CD4-positive, alpha-beta memory T cell (primary cell): ENCODE data around the gene WDR91. TPM values are rescaled to one million over a fixed set of nuclear protein-coding genes. Genes with fewer than 3 reads are reported as not detected.
A peak's percentile ranks its signal among the peaks of the same experiment; 100 is the strongest.

Experiments used
- CTCF ChIA-PET: fragments of 350-600 bp; sonication (Branson Sonifier 250); formaldehyde crosslinking; loops from one replicate; lab custom pipeline; 2021; ENCODE audit warnings: inconsistent platforms; ENCODE audit not compliant: partially characterized antibody; lab: Charles Lee
- POLR2A ChIA-PET: fragments of 350-600 bp; sonication (Branson Sonifier 250); formaldehyde crosslinking; loops from one replicate; lab custom pipeline; 2021; ENCODE audit not compliant: partially characterized antibody; lab: Charles Lee
- DNase-seq, 5 donors: peaks; one replicate each; pipeline versions ENCODE4 v3.0.0 to v3.0.0-alpha.2; 2020 to 2022; ENCODE audit warnings: mixed read lengths in 1 of 5
- H3K27ac ChIP-seq: one replicate; pipeline ENCODE4 v1.7.0; 2013; ENCODE audit warnings: low read depth, low read length
- H3K27me3 ChIP-seq: 2 replicates; pipeline ENCODE4 v1.7.0; 2013; ENCODE audit warnings: mild to moderate bottlenecking, low read length, moderate library complexity; ENCODE audit not compliant: insufficient read depth
- H3K36me3 ChIP-seq: 2 replicates; pipeline ENCODE4 v1.7.0; 2013; ENCODE audit warnings: mild to moderate bottlenecking, low read length, moderate library complexity; ENCODE audit not compliant: insufficient read depth
- H3K4me1 ChIP-seq: 2 replicates; pipeline ENCODE4 v1.7.0; 2013; ENCODE audit warnings: mild to moderate bottlenecking, low read length, moderate library complexity; ENCODE audit not compliant: insufficient read depth
- H3K4me3 ChIP-seq, 2 donors: one replicate each; pipeline ENCODE4 v1.7.0; 2013; ENCODE audit warnings: low read length in 2 of 2, mild to moderate bottlenecking in 1 of 2
- H3K9me3 ChIP-seq, 2 donors: one replicate each; pipeline ENCODE4 v1.7.0; 2013; ENCODE audit warnings: low read length in 2 of 2, control low read depth in 1 of 2; ENCODE audit not compliant: control insufficient read depth in 1 of 2
- H3K27ac Mint-ChIP-seq, 7 donors: one replicate each; pipeline ENCODE4 v1.8.0; 2020 to 2021; ENCODE audit warnings: mixed read lengths in 7 of 7, mild to moderate bottlenecking in 6 of 7, inconsistent platforms in 3 of 7, moderate library complexity in 3 of 7
- H3K27me3 Mint-ChIP-seq, 2 donors: one replicate each; pipeline ENCODE4 v1.8.0; 2020 to 2021; ENCODE audit warnings: mixed read lengths in 2 of 2
- H3K36me3 Mint-ChIP-seq, 2 donors: one replicate each; pipeline ENCODE4 v1.8.0; 2020 to 2021; ENCODE audit warnings: mixed read lengths in 2 of 2, inconsistent platforms in 1 of 2, mild to moderate bottlenecking in 1 of 2
- H3K4me1 Mint-ChIP-seq, 4 donors: one replicate each; pipeline ENCODE4 v1.8.0; 2020 to 2021; ENCODE audit warnings: mixed read lengths in 4 of 4, mild to moderate bottlenecking in 1 of 4
- H3K4me3 Mint-ChIP-seq, 8 donors: one replicate each; pipeline ENCODE4 v1.8.0; 2020 to 2021; ENCODE audit warnings: mixed read lengths in 8 of 8, mild to moderate bottlenecking in 7 of 8, moderate library complexity in 6 of 8, inconsistent platforms in 3 of 8
- H3K9me3 Mint-ChIP-seq, 8 donors: one replicate each; pipeline ENCODE4 v1.8.0; 2020 to 2021; ENCODE audit warnings: mixed read lengths in 8 of 8, mild to moderate bottlenecking in 5 of 8, inconsistent platforms in 3 of 8, moderate library complexity in 1 of 8
- intact Hi-C: fragments of 100-400 bp; cut with micrococcal nuclease; formaldehyde crosslinking; loops from one replicate; pipeline ENCODE4 v1.15.1; 2023
- polyA plus RNA-seq, 2 donors: library from polyadenylated mRNA; unstranded; fragments of 300-500 nt; fragmentation: Illumina TruSeq; gene quantifications; one replicate each; pipeline ENCODE4 v1.2.3, GENCODE V29; 2021
- total RNA-seq, 2 experiments: library from RNA; stranded (reverse); gene quantifications; one replicate each; pipeline ENCODE4 v1.2.3, GENCODE V29; 2021

Gene WDR91
- total and polyA plus RNA-seq, 4 experiments from 2014 or later: 2.3 to 29.4 (median 19.0) TPM

DNA sequence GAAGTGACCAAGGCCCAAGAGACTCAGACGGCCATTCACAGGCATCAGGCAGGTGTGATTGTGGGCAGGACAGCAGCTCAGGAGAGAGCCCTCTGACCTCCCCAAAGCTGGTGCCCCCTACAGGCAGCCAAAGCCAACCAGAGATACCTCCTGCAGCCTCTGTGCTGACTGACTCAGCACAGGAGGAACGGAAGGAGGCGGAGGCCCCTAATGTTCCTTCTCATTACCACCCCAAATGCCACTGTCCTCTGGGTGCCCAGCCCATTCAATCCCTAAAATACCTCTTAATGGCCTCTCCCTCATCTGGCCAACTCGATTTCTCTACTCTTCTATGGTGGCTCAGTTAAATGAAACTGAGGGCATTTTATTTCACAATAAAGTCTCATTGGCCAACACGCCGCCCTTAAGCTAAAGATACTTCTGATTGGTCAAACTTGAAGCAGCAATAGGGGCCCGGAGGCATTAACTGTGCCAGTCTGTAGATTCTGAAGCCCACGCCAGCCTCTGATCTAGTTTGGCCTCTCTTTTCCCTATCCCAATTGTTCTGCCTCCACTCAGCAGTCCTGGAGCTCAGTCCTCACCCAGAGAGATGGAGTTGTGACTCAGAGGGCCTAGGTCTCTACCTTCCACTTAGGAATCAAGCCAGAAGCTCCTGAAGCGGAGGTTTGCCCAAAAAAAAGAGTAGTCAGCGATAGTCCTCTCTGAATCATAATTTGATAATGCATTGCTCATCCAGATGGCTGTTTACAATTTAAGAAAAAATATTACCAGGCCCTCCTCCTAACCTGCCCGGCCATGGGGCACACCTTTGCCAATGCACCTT, 42.0 kb downstream of the WDR91 start:
- H3K9me3 ChIP-seq: no peaks in the 10 kb centered on the region
- H3K9me3 Mint-ChIP-seq: peaks cover 0 to 3% (median 0%) of the 10 kb centered on the region in 8 donors
- no peaks in the 10 kb centered on the region for H3K27me3 Mint-ChIP-seq
- POLR2A ChIA-PET: interaction anchor here (0.8 to 9.4 kb wide), 12 partner anchors 9 to 537 kb away, joined by 3 to 215 read pairs (median 7); partner anchors contain the start of genes AGBL3, BPGM, TMEM140 and WDR91
- no peaks in the 10 kb centered on the region for H3K27me3 ChIP-seq
- peak overlapping the region; percentile 19 to 79 for H3K4me3 ChIP-seq
- H3K27ac Mint-ChIP-seq: peak overlapping the region; percentile 92 to 97 (median 96)
- peak; percentile 46 to 66 (median 55) for DNase-seq
- peak overlapping the region; percentile 93 for H3K27ac ChIP-seq
- peaks cover 35 to 61% (median 48%) of the 10 kb centered on the region in 4 donors for H3K4me1 Mint-ChIP-seq
- CTCF ChIA-PET: interaction anchor here (0.6 to 12.3 kb wide), 18 partner anchors 8 to 736 kb away, joined by 3 to 162 read pairs (median 4); partner anchors contain the start of genes AGBL3 and TMEM140
- peaks cover 43% of the 10 kb centered on the region for H3K4me1 ChIP-seq
- H3K36me3 Mint-ChIP-seq: peaks cover 31 to 50% of the 10 kb centered on the region in 2 donors
- peak overlapping the region; percentile 86 to 95 (median 90) for H3K4me3 Mint-ChIP-seq
- intact Hi-C loops: loop anchor here (1.0 kb wide), 1 partner anchor 21 kb away; the partner anchor contains the start of gene TMEM140
- H3K36me3 ChIP-seq: peaks cover 22% of the 10 kb centered on the region

DNA sequence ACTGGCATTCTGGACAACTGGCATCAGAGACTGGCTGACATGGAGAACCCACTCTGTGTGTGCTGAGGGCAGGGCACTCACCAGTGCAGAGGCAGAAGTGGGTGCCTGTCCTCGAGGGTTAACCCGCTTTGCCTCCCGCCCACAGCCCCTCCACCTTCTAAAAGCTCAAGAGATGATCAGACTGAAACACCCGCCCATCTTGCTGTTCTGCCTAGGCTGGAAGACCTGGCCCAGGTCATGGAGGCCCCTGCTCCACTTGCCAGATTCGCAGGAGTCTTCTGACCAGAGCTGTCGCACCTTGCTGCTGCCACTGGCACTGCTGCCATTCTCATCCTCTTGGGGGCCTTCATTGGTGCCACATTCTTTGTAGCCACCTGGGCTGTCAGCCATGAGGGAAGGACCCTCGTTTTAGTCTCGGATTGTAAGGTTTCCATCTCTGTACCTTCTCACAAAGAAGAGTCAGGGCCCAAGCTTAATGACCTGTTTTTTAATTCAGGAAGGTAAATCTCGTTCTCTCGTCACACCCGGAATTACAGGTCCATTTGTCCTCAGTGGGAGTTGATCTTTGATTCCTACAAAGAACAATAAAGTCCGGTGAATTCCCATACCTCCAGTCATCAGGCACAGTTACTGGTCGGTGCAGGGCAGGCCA, 42.7 kb downstream of the WDR91 start:
- peak overlapping the region; percentile 93 for H3K27ac ChIP-seq
- peaks cover 35 to 63% (median 52%) of the 10 kb centered on the region in 4 donors for H3K4me1 Mint-ChIP-seq
- no peaks in the 10 kb centered on the region for H3K27me3 ChIP-seq
- peaks cover 38 to 58% of the 10 kb centered on the region in 2 donors for H3K36me3 Mint-ChIP-seq
- H3K9me3 ChIP-seq: no peaks in the 10 kb centered on the region
- ChIA-PET CTCF (interaction anchor here (0.8 to 12.3 kb wide), 16 partner anchors 8 to 736 kb away, joined by 3 to 162 read pairs (median 4); partner anchors contain the start of genes AGBL3 and TMEM140), POLR2A (interaction anchor here (1.5 to 9.4 kb wide), 6 partner anchors 8 to 522 kb away, joined by 4 to 215 read pairs (median 50); partner anchors contain the start of genes AGBL3, BPGM, TMEM140 and WDR91)
- peak overlapping the region; percentile 92 to 97 (median 96) for H3K27ac Mint-ChIP-seq
- DNase-seq: no peak
- intact Hi-C loops: loop anchor here (1.0 kb wide), 1 partner anchor 20 kb away; the partner anchor contains the start of gene TMEM140
- H3K27me3 Mint-ChIP-seq: no peaks in the 10 kb centered on the region
- H3K4me1 ChIP-seq: peaks cover 43% of the 10 kb centered on the region
- no peak overlapping the region for H3K4me3 ChIP-seq
- peaks cover 0 to 3% (median 0%) of the 10 kb centered on the region in 8 donors for H3K9me3 Mint-ChIP-seq
- peaks cover 22% of the 10 kb centered on the region for H3K36me3 ChIP-seq
- H3K4me3 Mint-ChIP-seq: peak overlapping the region; percentile 86 to 95 (median 90)

DNA sequence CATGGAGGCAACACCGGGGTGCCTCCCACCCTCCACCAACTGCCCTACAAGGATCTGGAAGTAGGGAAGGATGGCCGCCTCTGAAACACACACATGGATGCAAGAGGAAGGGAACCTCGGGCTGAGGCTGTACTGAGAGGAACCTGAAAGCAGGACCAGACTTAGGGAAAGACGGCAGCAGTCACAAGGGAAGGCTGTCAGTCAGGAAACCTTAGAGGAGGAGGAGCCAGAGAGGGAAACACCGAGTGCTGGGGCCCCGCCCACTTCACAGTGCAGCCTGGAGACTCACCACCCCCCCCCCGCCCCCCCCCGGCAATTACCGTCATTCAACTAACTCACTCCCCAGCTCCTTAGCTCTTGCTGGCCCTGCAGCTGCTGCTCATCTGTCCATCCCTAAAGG, 43.3 kb downstream of the WDR91 start:
- H3K27me3 Mint-ChIP-seq: no peaks in the 10 kb centered on the region
- DNase-seq: peak in 1 of 5 donors; percentile 59
- peaks cover 35 to 63% (median 52%) of the 10 kb centered on the region in 4 donors for H3K4me1 Mint-ChIP-seq
- Histone ChIP-seq H3K36me3 (peaks cover 22% of the 10 kb centered on the region), H3K4me1 (peaks cover 43% of the 10 kb centered on the region), H3K27me3 (no peaks in the 10 kb centered on the region), H3K9me3 (no peaks in the 10 kb centered on the region), H3K27ac (peak overlapping the region; percentile 93), H3K4me3 (no peak overlapping the region)
- CTCF ChIA-PET: interaction anchor here (3.8 to 12.3 kb wide), 5 partner anchors 7 to 183 kb away, joined by 17 to 162 read pairs (median 54); partner anchors contain the start of genes AGBL3 and TMEM140
- intact Hi-C loops: no loop called here
- POLR2A ChIA-PET: interaction anchor here (4.2 to 9.4 kb wide), 4 partner anchors 8 to 181 kb away, joined by 40 to 215 read pairs (median 62); partner anchors contain the start of genes AGBL3, TMEM140 and WDR91
- H3K27ac Mint-ChIP-seq: peak overlapping the region; percentile 91 to 97 (median 96)
- H3K4me3 Mint-ChIP-seq: peak overlapping the region in 5 of 8 donors; percentile 46 to 95 (median 58)
- H3K9me3 Mint-ChIP-seq: peaks cover 0 to 3% (median 0%) of the 10 kb centered on the region in 8 donors
- peaks cover 38 to 58% of the 10 kb centered on the region in 2 donors for H3K36me3 Mint-ChIP-seq

DNA sequence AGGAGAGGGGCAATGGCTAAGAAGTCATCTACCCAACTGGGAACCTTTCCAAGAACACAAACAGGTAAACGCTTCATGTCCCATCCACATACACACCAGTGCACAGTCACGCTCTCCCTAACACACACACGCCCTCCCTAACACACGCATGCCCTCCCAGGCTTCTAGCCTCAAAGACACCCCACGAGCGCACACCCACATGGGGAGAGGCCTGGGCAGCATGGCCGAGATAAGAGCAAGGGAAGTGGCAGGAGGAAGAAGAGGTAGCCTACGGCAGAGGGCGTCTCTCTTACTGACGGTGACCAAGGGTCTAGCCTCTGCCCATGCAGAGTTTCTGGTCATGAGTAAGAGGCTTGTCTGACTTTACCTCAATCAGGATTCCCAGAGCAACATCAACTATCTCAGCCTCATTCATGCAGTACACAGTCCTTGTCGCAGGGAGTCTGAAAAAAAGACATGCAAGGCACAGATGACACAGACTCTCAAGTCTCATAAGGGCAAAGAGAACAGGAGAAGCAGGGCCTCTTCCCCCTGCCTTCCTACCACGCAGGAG, 43.9 kb downstream of the WDR91 start:
- no peak for DNase-seq

DNA sequence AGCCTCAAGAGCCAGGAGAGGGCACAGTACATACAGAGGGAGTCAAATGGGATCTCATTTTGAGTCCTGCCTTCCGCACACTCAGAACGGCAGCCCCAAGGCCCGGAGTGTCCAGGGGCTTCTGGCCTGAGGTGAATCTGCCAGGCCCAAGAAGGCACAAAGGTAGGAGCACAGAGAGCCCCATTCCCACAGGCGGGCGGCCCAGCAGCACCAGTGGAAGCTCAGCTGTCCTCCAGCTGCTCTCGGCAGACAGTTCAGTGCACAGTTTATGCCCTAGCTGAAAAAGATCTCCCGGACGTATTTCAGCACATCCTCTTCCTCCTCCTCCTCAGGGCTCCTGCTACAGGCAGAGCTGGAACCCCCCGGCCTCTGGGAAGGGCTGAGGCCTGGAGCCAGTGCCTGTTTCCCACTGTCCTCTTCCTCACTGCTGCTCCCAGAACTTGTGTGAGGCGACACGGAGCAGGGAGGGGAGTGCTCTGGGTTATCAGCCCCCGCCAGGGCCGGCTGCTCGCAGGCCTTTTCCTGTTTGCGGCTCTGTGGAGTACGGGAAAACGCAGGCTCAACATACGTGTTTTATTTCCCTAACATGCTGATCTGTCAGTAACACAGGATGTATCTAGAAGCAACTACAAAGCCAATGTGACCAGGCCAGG, 44.9 kb downstream of the WDR91 start:
- Mint-ChIP-seq H3K4me3 (peak overlapping the region in 1 of 8 donors; percentile 64), H3K9me3 (peaks cover 0 to 6% (median 2%) of the 10 kb centered on the region in 8 donors), H3K4me1 (peaks cover 37 to 77% (median 53%) of the 10 kb centered on the region in 4 donors), H3K27me3 (no peaks in the 10 kb centered on the region), H3K36me3 (peaks cover 52 to 74% of the 10 kb centered on the region in 2 donors), H3K27ac (peak overlapping the region; percentile 47 to 96 (median 88))
- CTCF ChIA-PET: interaction anchor here (5.5 to 12.3 kb wide), 3 partner anchors 10 to 181 kb away, joined by 54 to 162 read pairs (median 113); partner anchors contain the start of genes AGBL3 and TMEM140
- Histone ChIP-seq H3K27ac (no peak overlapping the region), H3K9me3 (no peaks in the 10 kb centered on the region), H3K4me3 (no peak overlapping the region), H3K4me1 (peaks cover 37% of the 10 kb centered on the region), H3K36me3 (peaks cover 22% of the 10 kb centered on the region), H3K27me3 (no peaks in the 10 kb centered on the region)
- POLR2A ChIA-PET: interaction anchor here (9.4 kb wide), 1 partner anchor 18 kb away, joined by 215 read pairs; the partner anchor contains the start of gene TMEM140
- no peak for DNase-seq
- intact Hi-C loops: no loop called here

More for the DNA sequence above, 43.9 kb downstream of the WDR91 start:
- peak overlapping the region; percentile 42 for H3K27ac ChIP-seq
- H3K27me3 ChIP-seq: no peaks in the 10 kb centered on the region
- ChIA-PET CTCF (interaction anchor here (5.5 to 12.3 kb wide), 3 partner anchors 11 to 182 kb away, joined by 54 to 162 read pairs (median 113); partner anchors contain the start of genes AGBL3 and TMEM140), POLR2A (interaction anchor here (4.3 to 9.4 kb wide), 3 partner anchors 7 to 181 kb away, joined by 59 to 215 read pairs (median 65); partner anchors contain the start of genes AGBL3 and TMEM140)
- peaks cover 43 to 64% of the 10 kb centered on the region in 2 donors for H3K36me3 Mint-ChIP-seq
- H3K9me3 ChIP-seq: no peaks in the 10 kb centered on the region
- peaks cover 43% of the 10 kb centered on the region for H3K4me1 ChIP-seq
- peaks cover 35 to 69% (median 54%) of the 10 kb centered on the region in 4 donors for H3K4me1 Mint-ChIP-seq
- intact Hi-C loops: no loop called here
- no peaks in the 10 kb centered on the region for H3K27me3 Mint-ChIP-seq
- peaks cover 22% of the 10 kb centered on the region for H3K36me3 ChIP-seq
- H3K27ac Mint-ChIP-seq: peak overlapping the region; percentile 83 to 97 (median 91)
- no peak overlapping the region for H3K4me3 ChIP-seq
- peak overlapping the region in 7 of 8 donors; percentile 27 to 72 (median 47) for H3K4me3 Mint-ChIP-seq
- H3K9me3 Mint-ChIP-seq: peaks cover 0 to 3% (median 0%) of the 10 kb centered on the region in 8 donors
